ENCODE data around the gene CD109. TPM values are rescaled to one million over a fixed set of nuclear protein-coding genes. Genes with fewer than 3 reads are reported as not detected.
A peak's percentile ranks its signal among the peaks of the same experiment; 100 is the strongest.
"Not testable (repeated sequence)": the region's sequence is repeated elsewhere in the genome, so short reads cannot be mapped to it uniquely, and the experiment has no call there.

The CD109 gene
- total RNA-seq, 1 donor from 2014 or later: 14.3 TPM

- no peaks in the 10 kb centered on the region for H3K27me3 Mint-ChIP-seq (ENCODE audit: unreplicated experiment)
- no peak for TF ChIP-seq CTCF (IDR thresholded peaks at IDR 0.05)
Observed at GRCh38 chr6:73719046-73719445, 23.0 kb downstream of the CD109 start.

GRCh38 chr6:73722318-73723060 is 26.5 kb downstream of the CD109 start:
- H3K27me3 Mint-ChIP-seq (ENCODE audit: unreplicated experiment): no peaks in the 10 kb centered on the region
- no peaks in the 10 kb centered on the region for H3K9me3 Mint-ChIP-seq (ENCODE audit: unreplicated experiment)
- DNase-seq (ENCODE audit: extremely low spot score, unreplicated experiment): no peak
- peaks cover 2% of the 10 kb centered on the region for H3K36me3 Mint-ChIP-seq (ENCODE audit: unreplicated experiment)
- no peak for TF ChIP-seq CTCF (IDR thresholded peaks at IDR 0.05)
- peaks cover 11% of the 10 kb centered on the region for H3K4me1 Mint-ChIP-seq (ENCODE audit: unreplicated experiment)
- no peak overlapping the region for H3K4me3 Mint-ChIP-seq (ENCODE audit: unreplicated experiment)
- peak overlapping the region; percentile 42 for H3K27ac Mint-ChIP-seq (ENCODE audit: unreplicated experiment)

More at GRCh38 chr6:73719046-73719445, 23.0 kb downstream of the CD109 start:
- H3K4me1 Mint-ChIP-seq (ENCODE audit: unreplicated experiment): peaks cover 14% of the 10 kb centered on the region
- no peak overlapping the region for H3K27ac Mint-ChIP-seq (ENCODE audit: unreplicated experiment)
- no peak for DNase-seq (ENCODE audit: extremely low spot score, unreplicated experiment)
- H3K36me3 Mint-ChIP-seq (ENCODE audit: unreplicated experiment): peaks cover 12% of the 10 kb centered on the region
- peaks cover 14% of the 10 kb centered on the region for H3K9me3 Mint-ChIP-seq (ENCODE audit: unreplicated experiment)
- H3K4me3 Mint-ChIP-seq (ENCODE audit: unreplicated experiment): no peak overlapping the region

- not testable (repeated sequence) for H3K4me3 Mint-ChIP-seq (ENCODE audit: unreplicated experiment); DNase-seq (ENCODE audit: extremely low spot score, unreplicated experiment); H3K27me3 Mint-ChIP-seq (ENCODE audit: unreplicated experiment); H3K36me3 Mint-ChIP-seq (ENCODE audit: unreplicated experiment); H3K9me3 Mint-ChIP-seq (ENCODE audit: unreplicated experiment)
- Mint-ChIP-seq H3K4me1 (ENCODE audit: unreplicated experiment) (peaks cover 11% of the 10 kb centered on the region), H3K27ac (ENCODE audit: unreplicated experiment) (peak overlapping the region; percentile 3)
Observed at GRCh38 chr6:73723480-73723879, 27.5 kb downstream of the CD109 start.

- TF ChIP-seq CTCF (IDR thresholded peaks at IDR 0.05): no peak
- peaks cover 11% of the 10 kb centered on the region for H3K4me1 Mint-ChIP-seq (ENCODE audit: unreplicated experiment)
- no peaks in the 10 kb centered on the region for H3K27me3 Mint-ChIP-seq (ENCODE audit: unreplicated experiment)
- no peak for DNase-seq (ENCODE audit: extremely low spot score, unreplicated experiment)
- H3K4me3 Mint-ChIP-seq (ENCODE audit: unreplicated experiment): no peak overlapping the region
- H3K36me3 Mint-ChIP-seq (ENCODE audit: unreplicated experiment): peaks cover 5% of the 10 kb centered on the region
- H3K27ac Mint-ChIP-seq (ENCODE audit: unreplicated experiment): no peak overlapping the region
- no peaks in the 10 kb centered on the region for H3K9me3 Mint-ChIP-seq (ENCODE audit: unreplicated experiment)
Observed at GRCh38 chr6:73724389-73724788, 28.4 kb downstream of the CD109 start.

- H3K4me3 Mint-ChIP-seq (ENCODE audit: unreplicated experiment); H3K36me3 Mint-ChIP-seq (ENCODE audit: unreplicated experiment); H3K27ac Mint-ChIP-seq (ENCODE audit: unreplicated experiment); DNase-seq (ENCODE audit: extremely low spot score, unreplicated experiment); H3K9me3 Mint-ChIP-seq (ENCODE audit: unreplicated experiment); H3K27me3 Mint-ChIP-seq (ENCODE audit: unreplicated experiment): not testable (repeated sequence)
- peaks cover 11% of the 10 kb centered on the region for H3K4me1 Mint-ChIP-seq (ENCODE audit: unreplicated experiment)
Observed at GRCh38 chr6:73725192-73725591, 29.2 kb downstream of the CD109 start.

GRCh38 chr6:73727114-73727513 is 31.1 kb downstream of the CD109 start:
- no peak for DNase-seq (ENCODE audit: extremely low spot score, unreplicated experiment)
- Mint-ChIP-seq H3K36me3 (ENCODE audit: unreplicated experiment) (peaks cover 2% of the 10 kb centered on the region), H3K27ac (ENCODE audit: unreplicated experiment) (no peak overlapping the region), H3K4me3 (ENCODE audit: unreplicated experiment) (no peak overlapping the region), H3K9me3 (ENCODE audit: unreplicated experiment) (no peaks in the 10 kb centered on the region), H3K27me3 (ENCODE audit: unreplicated experiment) (no peaks in the 10 kb centered on the region), H3K4me1 (ENCODE audit: unreplicated experiment) (peaks cover 11% of the 10 kb centered on the region)
- no peak for TF ChIP-seq CTCF (IDR thresholded peaks at IDR 0.05)
